ENCODE data around the gene ADH1C.

- no peak for TF ChIP-seq CTCF (IDR thresholded peaks at IDR 0.05 in 8 of 11, conservative IDR thresholded peaks at IDR 0.05 in 3 of 11)
- TF ChIP-seq POLR2A (IDR thresholded peaks at IDR 0.05): no peak
- TF ChIP-seq POLR2AphosphoS5 (IDR thresholded peaks at IDR 0.05): no peak
Observed at GRCh38 chr4:99321241-99322191, 31.0 kb downstream of the ADH1C start, which contains the start of gene ADH1B.

Data from spleen (tissue), 7 donors.